HCT116 (cell line): ENCODE measurements around the gene COQ3. TPM values are rescaled to one million over a fixed set of nuclear protein-coding genes. Genes with fewer than 3 reads are reported as not detected.

Source experiments
- ATAC-seq: fragments of 200-7000 bp; cut with Tn5 transposase; 2 replicates; pipeline ENCODE4 v1.9.1; 2020; ENCODE audit warnings: mild to moderate bottlenecking, moderate library complexity
- BruUV-seq: library from RNA; stranded (reverse); fragments of 400-500 nt; replicated peaks from 2 replicates; lab custom pipeline; 2021; lab: Mats Ljungman, UMichigan
- CTCF ChIA-PET: fragments of 300-600 bp; sonication (Branson Sonifier 250); formaldehyde crosslinking; loops from one replicate; lab custom pipeline; 2021; ENCODE audit warnings: antibody characterized with exemption; lab: Charles Lee
- POLR2A ChIA-PET: fragments of 300-600, 350-600 bp; sonication (Branson Sonifier 250); formaldehyde crosslinking; loops from one replicate; lab custom pipeline; 2021; ENCODE audit warnings: antibody characterized with exemption; lab: Charles Lee
- RAD21 ChIA-PET, 2 experiments: fragments of 300-600 bp; sonication (Branson Sonifier 250); formaldehyde crosslinking; loops; one replicate each; lab custom pipeline; 2023; ENCODE audit warnings: low total read pairs in 2 of 2; ENCODE audit not compliant: uncharacterized antibody in 2 of 2, unreplicated experiment in 2 of 2, low non-redundant PET in 1 of 2; lab: Charles Lee
- DNase-seq: peaks from one replicate; pipeline ENCODE4 v3.0.0-alpha.2; 2010; ENCODE audit warnings: low read depth, low spot score
- H2AFZ ChIP-seq: fragments of 200-600 bp; shearing (Covaris generic), sonication (generic); 2 replicates; pipeline ENCODE4 v1.6.1; 2017; ENCODE audit warnings: low read depth, mixed run types, mixed read lengths, antibody characterized with exemption, low read length; ENCODE audit not compliant: poor library complexity, severe bottlenecking
- H3K27ac ChIP-seq: 2 replicates; pipeline ENCODE4 v1.5.1; 2012; ENCODE audit warnings: low read depth, low read length
- H3K27me3 ChIP-seq: fragments of 200-600 bp; sonication (generic); 2 replicates; pipeline ENCODE4 v1.6.1; 2016; ENCODE audit warnings: mixed run types, low read length, mixed read lengths; ENCODE audit not compliant: insufficient read depth
- H3K36me3 ChIP-seq, 2 experiments: fragments of 200-500 bp in 1 of 2; fragments of 200-600 bp in 1 of 2; sonication (Bioruptor generic) in 1 of 2; sonication (generic) in 1 of 2; 2 replicates each; pipeline versions ENCODE4 v1.5.1 to v1.6.1; 2014 to 2016; ENCODE audit warnings: low read length in 2 of 2, inconsistent platforms in 1 of 2, mixed read lengths in 1 of 2, mixed run types in 1 of 2; ENCODE audit not compliant: insufficient read depth in 2 of 2, control insufficient read depth in 1 of 2
- H3K4me1 ChIP-seq, 2 experiments: fragments of 200-600 bp in 1 of 2; sonication (generic) in 1 of 2; 2 replicates each; pipeline versions ENCODE4 v1.5.1 to v1.6.1; 2012 to 2017; ENCODE audit warnings: low read length in 2 of 2, inconsistent platforms in 1 of 2, mild to moderate bottlenecking in 1 of 2, mixed read lengths in 1 of 2, mixed run types in 1 of 2, moderate library complexity in 1 of 2; ENCODE audit not compliant: insufficient read depth in 2 of 2, control insufficient read depth in 1 of 2
- H3K4me2 ChIP-seq: fragments of 200-600 bp; sonication (generic); 2 replicates; pipeline ENCODE4 v1.6.1; 2017; ENCODE audit warnings: mixed run types, low read length, mixed read lengths
- H3K4me3 ChIP-seq, 2 experiments: fragments of 200-600 bp in 1 of 2; sonication (generic) in 1 of 2; replicated peaks in 1 of 2; 2 replicates each; pipeline ENCODE4 v1.5.1; 2011 to 2016; ENCODE audit warnings: low read length in 2 of 2, control low read depth in 1 of 2, low read depth in 1 of 2, mild to moderate bottlenecking in 1 of 2, mixed read lengths in 1 of 2, mixed run types in 1 of 2
- H3K79me2 ChIP-seq: fragments of 200-600 bp; sonication (generic); 2 replicates; pipeline ENCODE4 v1.6.1; 2017; ENCODE audit warnings: mild to moderate bottlenecking, mixed run types, low read length, moderate library complexity, mixed read lengths; ENCODE audit not compliant: insufficient read depth
- H3K9ac ChIP-seq: fragments of 200-600 bp; sonication (generic); 2 replicates; pipeline ENCODE4 v1.6.1; 2016; ENCODE audit warnings: low read length, mixed read lengths
- H3K9me2 ChIP-seq: fragments of 200-600 bp; sonication (generic), shearing (Covaris generic); 2 replicates; pipeline ENCODE4 v1.6.1; 2017; ENCODE audit warnings: mixed run types, mild to moderate bottlenecking, moderate library complexity; ENCODE audit not compliant: insufficient read depth
- H3K9me3 ChIP-seq, 2 experiments: fragments of 200-500 bp in 1 of 2; fragments of 200-600 bp in 1 of 2; sonication (Bioruptor generic) in 1 of 2; sonication (generic) in 1 of 2; 2 replicates each; pipeline ENCODE4 v1.6.1; 2014 to 2017; ENCODE audit warnings: low read length in 2 of 2, mixed read lengths in 2 of 2, inconsistent platforms in 1 of 2, low read depth in 1 of 2, mild to moderate bottlenecking in 1 of 2, mixed run types in 1 of 2, moderate library complexity in 1 of 2; ENCODE audit not compliant: control insufficient read depth in 1 of 2, insufficient read depth in 1 of 2
- H4K20me1 ChIP-seq: fragments of 200-600 bp; sonication (generic), shearing (Covaris generic); 2 replicates; pipeline ENCODE4 v1.6.1; 2017; ENCODE audit warnings: mixed run types, mild to moderate bottlenecking, moderate library complexity; ENCODE audit not compliant: insufficient read depth
- CBX3 ChIP-seq: IDR thresholded peaks from 2 replicates; pipeline ENCODE4 v1.6.1; 2012; ENCODE audit warnings: low read depth
- CEBPB ChIP-seq: IDR thresholded peaks from 2 replicates; pipeline ENCODE4 v1.6.1; 2012; ENCODE audit warnings: low read depth
- EZH2 ChIP-seq: fragments of 200-600 bp; sonication (generic); IDR thresholded peaks from 2 replicates; pipeline ENCODE4 v1.6.1; 2017; ENCODE audit warnings: antibody characterized with exemption, mixed run types
- JUND ChIP-seq: IDR thresholded peaks from 2 replicates; pipeline ENCODE4 v1.6.1; 2012
- POLR2AphosphoS5 ChIP-seq: IDR thresholded peaks from 2 replicates; pipeline ENCODE4 v1.6.1; 2011; ENCODE audit warnings: mild to moderate bottlenecking, low read depth, low read length, moderate library complexity
- SIN3A ChIP-seq: IDR thresholded peaks from 2 replicates; pipeline ENCODE4 v1.6.1; 2012; ENCODE audit warnings: low read depth
- intact Hi-C: fragments of 100-400 bp; cut with micrococcal nuclease; formaldehyde crosslinking; loops from 2 replicates; pipeline ENCODE4 v1.10.0; 2022
- total RNA-seq: library from RNA; stranded (reverse); gene quantifications from one replicate; pipeline ENCODE4 v1.2.1, GENCODE V29; 2021; ENCODE audit not compliant: unreplicated experiment
- TF ChIP-seq, protein P1 (sequence below): IDR thresholded peaks from 2 replicates; pipeline ENCODE4 v1.6.1; 2012; ENCODE audit warnings: low read depth
- TF ChIP-seq, protein P2 (sequence below): IDR thresholded peaks from 2 replicates; pipeline ENCODE4 v1.6.1; 2012

The COQ3 gene
- total RNA-seq, 1 experiment from 2014 or later = 19.0 TPM

DNA sequence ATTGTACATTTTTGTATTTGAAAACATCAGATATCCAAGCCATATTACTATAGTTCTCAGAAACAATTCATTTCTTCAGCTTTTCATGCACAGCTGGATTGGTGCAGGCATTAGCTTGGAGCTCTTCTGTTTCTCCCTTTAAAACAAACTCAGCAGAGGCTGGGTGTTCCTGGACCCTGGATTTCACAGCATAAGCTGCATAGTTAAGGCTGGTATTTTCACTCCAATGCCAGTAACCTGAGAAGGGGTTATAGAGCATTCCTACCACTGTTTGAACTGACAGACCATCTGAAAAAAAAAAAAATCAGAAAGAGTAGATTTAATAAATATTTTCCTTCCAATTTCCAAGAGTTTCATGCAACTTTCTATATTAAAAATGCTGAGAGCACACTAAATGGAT is 24.5 kb downstream of the COQ3 start:
- intact Hi-C loops = no loop called here
- Histone ChIP-seq H3K27ac (no peak overlapping the region), H3K4me1 (no peaks in the 10 kb centered on the region), H3K9ac (no peak overlapping the region), H3K36me3 (no peaks in the 10 kb centered on the region), H2AFZ (no peak overlapping the region), H3K79me2 (no peaks in the 10 kb centered on the region), H4K20me1 (no peaks in the 10 kb centered on the region), H3K4me2 (no peak overlapping the region), H3K9me3 (no peaks in the 10 kb centered on the region), H3K4me3 (no peak overlapping the region), H3K9me2 (no peaks in the 10 kb centered on the region), H3K27me3 (no peaks in the 10 kb centered on the region)
- BruUV-seq = no TSS peak
- no peak for TF ChIP-seq CEBPB
- no peak for TF ChIP-seq EZH2
- TF ChIP-seq SIN3A = no peak
- TF ChIP-seq JUND = no peak
- TF ChIP-seq POLR2AphosphoS5 = no peak
- no peak for TF ChIP-seq CBX3
- TF ChIP-seq, protein P1, sequence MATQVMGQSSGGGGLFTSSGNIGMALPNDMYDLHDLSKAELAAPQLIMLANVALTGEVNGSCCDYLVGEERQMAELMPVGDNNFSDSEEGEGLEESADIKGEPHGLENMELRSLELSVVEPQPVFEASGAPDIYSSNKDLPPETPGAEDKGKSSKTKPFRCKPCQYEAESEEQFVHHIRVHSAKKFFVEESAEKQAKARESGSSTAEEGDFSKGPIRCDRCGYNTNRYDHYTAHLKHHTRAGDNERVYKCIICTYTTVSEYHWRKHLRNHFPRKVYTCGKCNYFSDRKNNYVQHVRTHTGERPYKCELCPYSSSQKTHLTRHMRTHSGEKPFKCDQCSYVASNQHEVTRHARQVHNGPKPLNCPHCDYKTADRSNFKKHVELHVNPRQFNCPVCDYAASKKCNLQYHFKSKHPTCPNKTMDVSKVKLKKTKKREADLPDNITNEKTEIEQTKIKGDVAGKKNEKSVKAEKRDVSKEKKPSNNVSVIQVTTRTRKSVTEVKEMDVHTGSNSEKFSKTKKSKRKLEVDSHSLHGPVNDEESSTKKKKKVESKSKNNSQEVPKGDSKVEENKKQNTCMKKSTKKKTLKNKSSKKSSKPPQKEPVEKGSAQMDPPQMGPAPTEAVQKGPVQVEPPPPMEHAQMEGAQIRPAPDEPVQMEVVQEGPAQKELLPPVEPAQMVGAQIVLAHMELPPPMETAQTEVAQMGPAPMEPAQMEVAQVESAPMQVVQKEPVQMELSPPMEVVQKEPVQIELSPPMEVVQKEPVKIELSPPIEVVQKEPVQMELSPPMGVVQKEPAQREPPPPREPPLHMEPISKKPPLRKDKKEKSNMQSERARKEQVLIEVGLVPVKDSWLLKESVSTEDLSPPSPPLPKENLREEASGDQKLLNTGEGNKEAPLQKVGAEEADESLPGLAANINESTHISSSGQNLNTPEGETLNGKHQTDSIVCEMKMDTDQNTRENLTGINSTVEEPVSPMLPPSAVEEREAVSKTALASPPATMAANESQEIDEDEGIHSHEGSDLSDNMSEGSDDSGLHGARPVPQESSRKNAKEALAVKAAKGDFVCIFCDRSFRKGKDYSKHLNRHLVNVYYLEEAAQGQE = no peak
- TF ChIP-seq, protein P2, sequence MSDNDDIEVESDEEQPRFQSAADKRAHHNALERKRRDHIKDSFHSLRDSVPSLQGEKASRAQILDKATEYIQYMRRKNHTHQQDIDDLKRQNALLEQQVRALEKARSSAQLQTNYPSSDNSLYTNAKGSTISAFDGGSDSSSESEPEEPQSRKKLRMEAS = no peak
- ChIA-PET RAD21 (no interaction called here), CTCF (no interaction called here), POLR2A (interaction anchor here (0.5 kb wide), 1 partner anchor 146 kb away, joined by 3 read pairs; no protein-coding TSS in a partner anchor)
- DNase-seq (no peak), ATAC-seq (no peak)
